Left ventricle myocardium inferior (tissue), 1 donor: ENCODE data around the gene SHISA6. TPM values are rescaled to one million over a fixed set of nuclear protein-coding genes. Genes with fewer than 3 reads are reported as not detected.

Experiments
- DNase-seq: peaks from one replicate; pipeline ENCODE4 v3.0.0-alpha.2; 2020
- H3K27ac ChIP-seq: fragments of 200-600 bp; replicated peaks from 2 replicates; pipeline ENCODE4 v1.8.0; 2021
- H3K27me3 ChIP-seq: fragments of 200-600 bp; 2 replicates; pipeline ENCODE4 v1.8.0; 2021; ENCODE audit warnings: low read depth
- H3K36me3 ChIP-seq: fragments of 200-600 bp; 2 replicates; pipeline ENCODE4 v1.8.0; 2021
- H3K4me1 ChIP-seq: fragments of 200-600 bp; 2 replicates; pipeline ENCODE4 v1.8.0; 2021
- H3K4me3 ChIP-seq: fragments of 200-600 bp; 2 replicates; pipeline ENCODE4 v1.8.0; 2021; ENCODE audit warnings: mild to moderate bottlenecking, moderate library complexity
- H3K9me3 ChIP-seq: fragments of 200-600 bp; replicated peaks from 2 replicates; pipeline ENCODE4 v1.8.0; 2021
- CTCF ChIP-seq: fragments of 200-600 bp; IDR thresholded peaks from 2 replicates; pipeline ENCODE4 v1.8.0; 2021; ENCODE audit warnings: antibody characterized with exemption, mild to moderate bottlenecking, borderline replicate concordance
- intact Hi-C: fragments of 100-400 bp; cut with micrococcal nuclease; formaldehyde crosslinking; loops from one replicate; pipeline ENCODE4 v1.11.0; 2022
- total RNA-seq: library from RNA; stranded (reverse); fragmentation: NEBNext Ultra II Directional; extraction: Animal tissue kit (Norgen Biotek cat#: 25700); gene quantifications from one replicate; pipeline ENCODE4 v1.2.1, GENCODE V29; 2021
- donor health status: DM: no; HTN: yes; CAD: no; lungs with severe emphysema.

Gene SHISA6
- total RNA-seq, 1 donor from 2014 or later = 0.66 TPM

- no peaks in the 10 kb centered on the region for H3K4me1 ChIP-seq
- peaks cover 30% of the 10 kb centered on the region for H3K27me3 ChIP-seq
Measured at GRCh38 chr17:11274106-11274505, 33.1 kb downstream of the SHISA6 start.

GRCh38 chr17:11276486-11276885 is 35.5 kb downstream of the SHISA6 start:
- Histone ChIP-seq H3K9me3 (peaks cover 13% of the 10 kb centered on the region), H3K27me3 (peaks cover 26% of the 10 kb centered on the region), H3K4me1 (no peaks in the 10 kb centered on the region), H3K4me3 (no peak overlapping the region), H3K36me3 (no peaks in the 10 kb centered on the region), H3K27ac (no peak overlapping the region)
- no peak for TF ChIP-seq CTCF
- intact Hi-C loops = no loop called here
- DNase-seq = no peak

More at GRCh38 chr17:11274106-11274505, 33.1 kb downstream of the SHISA6 start:
- TF ChIP-seq CTCF = no peak
- no peaks in the 10 kb centered on the region for H3K9me3 ChIP-seq
- DNase-seq = no peak
- no peak overlapping the region for H3K27ac ChIP-seq
- H3K36me3 ChIP-seq = no peaks in the 10 kb centered on the region
- H3K4me3 ChIP-seq = no peak overlapping the region
- intact Hi-C loops = no loop called here

- Histone ChIP-seq H3K27me3 (peaks cover 9% of the 10 kb centered on the region), H3K9me3 (peaks cover 13% of the 10 kb centered on the region), H3K4me1 (no peaks in the 10 kb centered on the region), H3K36me3 (no peaks in the 10 kb centered on the region), H3K4me3 (no peak overlapping the region), H3K27ac (no peak overlapping the region)
- no peak for DNase-seq
- TF ChIP-seq CTCF = no peak
- intact Hi-C loops = no loop called here
Measured at GRCh38 chr17:11278186-11278991, 37.4 kb downstream of the SHISA6 start.

GRCh38 chr17:11278992-11279270 is 37.9 kb downstream of the SHISA6 start:
- Histone ChIP-seq H3K27me3 (peaks cover 5% of the 10 kb centered on the region), H3K4me3 (no peak overlapping the region), H3K36me3 (no peaks in the 10 kb centered on the region), H3K27ac (no peak overlapping the region), H3K9me3 (peaks cover 13% of the 10 kb centered on the region), H3K4me1 (no peaks in the 10 kb centered on the region)
- intact Hi-C loops = no loop called here
- TF ChIP-seq CTCF = no peak
- no peak for DNase-seq

- no peak overlapping the region for H3K27ac ChIP-seq
- intact Hi-C loops = no loop called here
- no peak for TF ChIP-seq CTCF
- H3K27me3 ChIP-seq = no peaks in the 10 kb centered on the region
- H3K4me1 ChIP-seq = no peaks in the 10 kb centered on the region
- H3K4me3 ChIP-seq = no peak overlapping the region
- peaks cover 19% of the 10 kb centered on the region for H3K9me3 ChIP-seq
- H3K36me3 ChIP-seq = no peaks in the 10 kb centered on the region
- no peak for DNase-seq
Measured at GRCh38 chr17:11279776-11280344, 38.8 kb downstream of the SHISA6 start.
